Measurements from ENCODE around the gene SPAG16. TPM values are rescaled to one million over a fixed set of nuclear protein-coding genes. Genes with fewer than 3 reads are reported as not detected.

The SPAG16 gene
- total and polyA plus RNA-seq, 2 donors (not counting 1 experiment from before 2014, with no cell fraction given), result 24.1 to 36.8 TPM

- Histone ChIP-seq H3K79me2 (ENCODE audit: control insufficient read depth, insufficient read depth, low read length) (no peaks in the 10 kb centered on the region), H3K4me2 (ENCODE audit: extremely low read depth, insufficient read depth, low read length) (no peak overlapping the region), H3K27me3 (ENCODE audit: control insufficient read depth, insufficient read depth, low read length) (no peaks in the 10 kb centered on the region), H3K27ac (ENCODE audit: insufficient read depth, low read length) (no peak overlapping the region), H3K9me3 (ENCODE audit: control insufficient read depth, insufficient read depth, low read depth, low read length) (no peaks in the 10 kb centered on the region), H3K36me3 (ENCODE audit: control insufficient read depth, insufficient read depth, low read length) (no peaks in the 10 kb centered on the region), H3K9ac (ENCODE audit: insufficient read depth, low read length) (no peak overlapping the region), H4K20me1 (ENCODE audit: control insufficient read depth, extremely low read depth, insufficient read depth, low read length) (no peaks in the 10 kb centered on the region), H3K4me3 (replicated peaks in 1 of 4; ENCODE audit: control extremely low read depth in 1 of 4, insufficient read depth in 1 of 4, low read depth in 3 of 4, low read length in 4 of 4) (no peak overlapping the region), H2AFZ (ENCODE audit: low read length) (no peak overlapping the region), H3K4me1 (ENCODE audit: control insufficient read depth, extremely low read depth, insufficient read depth, low read length) (no peaks in the 10 kb centered on the region)
- TF ChIP-seq CTCF (conservative IDR thresholded peaks at IDR 0.05 in 1 of 2, IDR thresholded peaks at IDR 0.05 in 1 of 2; ENCODE audit: low read depth in 1 of 2, low read length in 2 of 2), result peak; percentile 80 to 87
- no peak for TF ChIP-seq EZH2 (IDR thresholded peaks at IDR 0.05; ENCODE audit: low read length, missing control alignments)
- peak; percentile 47 to 73 for DNase-seq (ENCODE audit: low read depth in 2 of 2)
These were observed 37.6 kb upstream of the SPAG16 start for GRCh38 chr2:213246497-213247281.

- Histone ChIP-seq H3K4me3 (replicated peaks in 1 of 4; ENCODE audit: control extremely low read depth in 1 of 4, insufficient read depth in 1 of 4, low read depth in 3 of 4, low read length in 4 of 4) (no peak overlapping the region), H3K9ac (ENCODE audit: insufficient read depth, low read length) (no peak overlapping the region), H3K36me3 (ENCODE audit: control insufficient read depth, insufficient read depth, low read length) (no peaks in the 10 kb centered on the region), H2AFZ (ENCODE audit: low read length) (no peak overlapping the region), H3K4me2 (ENCODE audit: extremely low read depth, insufficient read depth, low read length) (no peak overlapping the region), H3K9me3 (ENCODE audit: control insufficient read depth, insufficient read depth, low read depth, low read length) (no peaks in the 10 kb centered on the region), H4K20me1 (ENCODE audit: control insufficient read depth, extremely low read depth, insufficient read depth, low read length) (no peaks in the 10 kb centered on the region), H3K4me1 (ENCODE audit: control insufficient read depth, extremely low read depth, insufficient read depth, low read length) (no peaks in the 10 kb centered on the region), H3K79me2 (ENCODE audit: control insufficient read depth, insufficient read depth, low read length) (no peaks in the 10 kb centered on the region), H3K27ac (ENCODE audit: insufficient read depth, low read length) (no peak overlapping the region), H3K27me3 (ENCODE audit: control insufficient read depth, insufficient read depth, low read length) (no peaks in the 10 kb centered on the region)
- DNase-seq (ENCODE audit: low read depth in 2 of 2), result no peak
- no peak for TF ChIP-seq CTCF (conservative IDR thresholded peaks at IDR 0.05 in 1 of 2, IDR thresholded peaks at IDR 0.05 in 1 of 2; ENCODE audit: low read depth in 1 of 2, low read length in 2 of 2)
- TF ChIP-seq EZH2 (IDR thresholded peaks at IDR 0.05; ENCODE audit: low read length, missing control alignments), result no peak
These were observed 36.7 kb upstream of the SPAG16 start for GRCh38 chr2:213247566-213247965.

- H3K4me2 ChIP-seq (ENCODE audit: extremely low read depth, insufficient read depth, low read length), result no peak overlapping the region
- no peaks in the 10 kb centered on the region for H3K27me3 ChIP-seq (ENCODE audit: control insufficient read depth, insufficient read depth, low read length)
- H3K9ac ChIP-seq (ENCODE audit: insufficient read depth, low read length), result no peak overlapping the region
- TF ChIP-seq EZH2 (IDR thresholded peaks at IDR 0.05; ENCODE audit: low read length, missing control alignments) (no peak), CTCF (conservative IDR thresholded peaks at IDR 0.05 in 1 of 2, IDR thresholded peaks at IDR 0.05 in 1 of 2; ENCODE audit: low read depth in 1 of 2, low read length in 2 of 2) (no peak)
- H4K20me1 ChIP-seq (ENCODE audit: control insufficient read depth, extremely low read depth, insufficient read depth, low read length), result no peaks in the 10 kb centered on the region
- no peak overlapping the region for H3K4me3 ChIP-seq (replicated peaks in 1 of 4; ENCODE audit: control extremely low read depth in 1 of 4, insufficient read depth in 1 of 4, low read depth in 3 of 4, low read length in 4 of 4)
- H2AFZ ChIP-seq (ENCODE audit: low read length), result no peak overlapping the region
- H3K79me2 ChIP-seq (ENCODE audit: control insufficient read depth, insufficient read depth, low read length), result no peaks in the 10 kb centered on the region
- no peak overlapping the region for H3K27ac ChIP-seq (ENCODE audit: insufficient read depth, low read length)
- DNase-seq (ENCODE audit: low read depth in 2 of 2), result no peak
- H3K36me3 ChIP-seq (ENCODE audit: control insufficient read depth, insufficient read depth, low read length), result no peaks in the 10 kb centered on the region
- H3K4me1 ChIP-seq (ENCODE audit: control insufficient read depth, extremely low read depth, insufficient read depth, low read length), result no peaks in the 10 kb centered on the region
- H3K9me3 ChIP-seq (ENCODE audit: control insufficient read depth, insufficient read depth, low read depth, low read length), result no peaks in the 10 kb centered on the region
These were observed 35.6 kb upstream of the SPAG16 start for GRCh38 chr2:213248637-213249036.

All from fibroblast of lung (primary cell).